HG03565 (cell line): ENCODE results near the gene NISCH.

Experiments
- ATAC-seq: cut with Tn5 transposase; IDR thresholded peaks from one replicate; pipeline ENCODE4 v1.9.1; 2021; ENCODE audit warnings: mild to moderate bottlenecking, moderate library complexity; ENCODE audit not compliant: unreplicated experiment

NISCH gene

GRCh38 chr3:52455283-52456168 lies at the start of gene NISCH:
NISCH (plus strand) TSS chr3:52455604; CDS start chr3:52455642, 38 bp downstream.
- peak; percentile 47 for ATAC-seq

DNA sequence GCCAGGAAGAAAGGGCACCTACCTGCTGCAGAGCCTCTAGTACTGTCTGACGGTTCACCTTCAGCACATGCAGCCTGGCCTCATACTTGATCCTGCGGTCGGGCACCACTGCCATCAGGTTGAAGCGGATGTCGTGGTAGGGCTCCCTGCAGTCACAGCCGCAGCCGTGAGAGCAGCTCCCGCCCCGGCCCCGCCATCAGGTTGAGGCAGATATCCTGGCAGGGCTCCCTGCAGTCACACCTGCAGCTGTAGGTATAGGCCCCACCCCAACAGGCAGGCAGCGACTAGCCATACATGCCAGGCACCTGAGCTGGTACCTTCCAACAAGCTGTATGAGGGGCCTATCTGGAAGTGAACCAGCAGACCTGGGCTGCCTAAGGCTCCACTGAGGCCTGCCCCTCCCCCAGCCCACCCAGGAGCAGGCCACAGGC lies 49.2 kb upstream of the NISCH start:
- no peak for ATAC-seq

GRCh38 chr3:52406791-52407510 lies 48.5 kb upstream of the NISCH start:
- no peak for ATAC-seq

DNA sequence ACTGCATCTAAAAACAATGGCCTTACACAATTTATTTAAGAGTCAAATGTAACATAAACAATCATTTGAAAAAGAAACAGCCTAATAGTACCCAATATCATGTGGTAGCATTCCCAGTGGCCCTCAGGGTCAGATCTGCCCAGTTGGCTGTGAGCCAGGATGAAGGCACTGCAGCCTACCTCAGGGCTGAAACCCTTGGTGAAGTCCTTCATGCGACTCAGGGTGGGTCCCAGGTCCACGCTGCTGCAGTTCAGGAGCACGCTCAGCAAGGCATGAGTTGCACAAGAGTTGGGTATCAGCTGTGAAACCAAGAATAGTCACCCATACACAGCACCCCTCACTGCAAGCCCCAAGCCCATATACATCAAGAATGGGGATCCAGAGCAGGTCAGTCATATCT lies 47.6 kb upstream of the NISCH start:
- no peak for ATAC-seq

DNA sequence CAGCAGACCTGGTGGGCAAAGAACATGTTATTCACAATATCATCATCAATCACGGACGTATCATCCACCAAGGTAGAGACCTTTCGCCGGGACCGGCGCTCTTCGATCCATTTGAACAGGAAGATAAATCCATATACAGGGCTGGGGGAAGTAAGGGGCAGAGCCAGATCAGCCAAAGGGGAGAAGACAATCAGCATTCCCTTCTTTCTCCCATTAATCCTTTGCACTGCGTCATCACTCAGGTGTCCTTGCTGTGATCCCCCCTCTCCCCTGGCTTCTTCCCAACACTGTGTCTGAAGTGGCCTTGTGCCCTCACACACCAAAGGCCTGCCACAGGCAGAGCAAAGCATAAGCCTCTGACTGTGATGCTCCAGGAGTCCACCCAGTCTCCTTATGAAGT lies 46.9 kb upstream of the NISCH start:
- ATAC-seq, result no peak

DNA sequence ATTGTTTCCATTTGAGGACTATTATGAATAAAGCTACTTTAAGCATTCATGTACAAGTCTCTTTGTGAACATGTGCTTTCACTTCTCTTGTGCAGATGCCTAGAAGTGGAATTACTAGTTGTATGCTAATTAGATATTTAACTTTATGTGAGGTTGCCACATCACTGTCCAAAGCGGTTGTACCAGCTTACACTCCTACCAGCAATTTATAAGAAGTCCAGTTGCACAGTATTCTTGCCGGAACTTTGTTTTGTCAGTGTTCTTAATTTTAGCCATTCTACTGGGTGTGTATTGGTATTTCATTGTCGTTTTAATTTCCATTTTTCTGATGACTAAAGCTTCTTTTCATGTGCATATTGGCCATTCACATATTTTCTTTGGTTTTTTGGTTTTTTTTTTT lies 39.6 kb upstream of the NISCH start:
- ATAC-seq, result no peak

DNA sequence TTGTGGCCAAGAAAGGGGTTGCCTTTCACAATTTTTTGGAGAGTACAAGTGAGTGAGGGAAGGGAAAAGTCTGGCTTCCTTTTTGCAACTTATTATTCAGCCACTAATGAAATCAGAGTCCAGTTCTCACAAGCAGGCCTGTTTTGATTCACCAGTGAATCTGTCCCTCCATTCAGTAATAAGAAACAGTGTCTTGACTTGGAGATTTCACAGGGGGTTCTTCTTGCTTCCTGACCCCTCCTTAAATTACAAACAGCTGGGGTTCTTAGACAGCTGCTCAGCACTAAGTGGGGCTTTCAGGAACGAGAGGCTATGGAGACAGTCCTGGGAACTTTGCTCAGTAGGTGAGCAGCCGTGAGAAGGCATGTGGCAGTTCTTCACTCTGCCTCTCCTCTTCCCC lies 35.0 kb upstream of the NISCH start:
- ATAC-seq, result no peak

DNA sequence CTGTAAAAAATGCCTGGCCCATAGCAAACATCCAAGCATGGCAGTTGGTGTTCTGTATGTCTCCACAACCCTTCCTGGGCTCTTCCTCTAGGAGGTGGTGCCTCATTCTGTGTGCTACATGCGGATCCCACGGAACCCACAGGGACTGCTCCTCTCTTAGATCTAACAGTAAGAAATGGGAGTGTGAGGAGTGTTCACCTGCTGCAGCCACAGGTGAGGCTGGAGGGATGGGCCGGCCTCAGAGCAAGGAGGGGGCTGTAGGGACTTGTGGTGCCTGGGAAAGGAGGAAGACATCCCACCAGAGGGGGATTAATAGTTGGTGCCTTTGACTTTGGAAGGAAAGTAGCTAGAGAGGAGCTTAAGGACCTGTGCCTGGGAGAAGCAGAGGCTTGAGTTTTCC lies 32.7 kb upstream of the NISCH start:
- ATAC-seq, result no peak

DNA sequence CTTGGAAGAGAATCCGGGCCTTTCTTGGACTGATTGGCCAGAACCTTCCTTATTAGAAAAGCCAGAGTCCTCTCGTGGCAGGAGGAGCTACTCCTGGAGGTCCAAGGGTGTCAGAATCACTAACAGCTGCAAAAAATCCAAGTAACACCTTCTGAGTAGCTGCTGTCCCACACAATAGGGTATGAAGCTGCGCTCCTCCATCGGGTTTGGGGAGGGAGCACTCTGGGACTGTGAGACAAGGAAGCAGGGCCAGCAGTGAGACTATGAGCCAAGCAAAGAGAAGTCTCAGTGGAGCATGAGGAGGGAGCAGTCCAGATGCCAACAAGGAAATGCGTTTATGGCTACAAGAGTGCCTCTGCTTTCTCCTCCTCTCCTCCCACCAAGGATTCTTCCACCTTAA lies 32.2 kb upstream of the NISCH start:
- ATAC-seq, result no peak

DNA sequence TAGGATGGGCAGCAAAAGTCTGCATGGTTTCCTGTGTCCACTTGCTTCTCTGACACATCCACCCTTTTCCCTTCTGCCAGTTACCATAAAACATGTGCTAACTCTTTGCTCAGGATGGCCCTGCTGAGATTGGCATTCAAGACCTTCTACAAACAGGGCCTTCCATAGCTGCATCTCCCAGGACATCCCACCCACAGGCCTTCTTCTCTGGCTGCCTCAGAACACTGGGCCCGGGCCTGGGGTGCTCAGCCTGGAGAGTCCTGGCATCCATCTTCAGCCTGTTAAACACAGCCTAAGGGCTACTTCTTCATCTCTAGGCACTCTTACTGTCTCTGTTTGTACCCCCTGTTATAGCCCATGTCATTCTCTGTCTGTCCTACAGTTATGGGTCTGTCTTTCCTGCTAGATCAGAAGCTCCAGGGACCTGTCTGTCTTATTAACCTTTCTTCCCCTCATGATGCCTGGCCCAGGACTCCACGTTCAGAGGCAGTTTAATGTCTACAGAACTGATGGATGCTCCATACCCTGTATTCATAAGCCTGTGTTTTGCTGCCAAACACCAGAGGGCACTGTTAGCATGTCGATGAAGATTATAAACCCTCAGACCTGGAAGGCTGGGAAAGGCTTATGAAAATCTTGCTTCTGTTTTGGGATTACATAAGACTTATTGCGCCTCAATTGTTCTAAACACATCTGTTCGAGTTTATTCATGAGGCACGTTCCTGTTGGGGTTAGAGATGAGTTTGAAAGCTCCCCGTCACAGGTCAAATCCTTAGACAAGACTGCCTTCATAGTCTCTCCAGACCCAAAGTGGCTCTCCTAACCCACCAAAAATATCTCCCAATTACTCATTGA lies 27.0 kb upstream of the NISCH start:
- ATAC-seq, result no peak

DNA sequence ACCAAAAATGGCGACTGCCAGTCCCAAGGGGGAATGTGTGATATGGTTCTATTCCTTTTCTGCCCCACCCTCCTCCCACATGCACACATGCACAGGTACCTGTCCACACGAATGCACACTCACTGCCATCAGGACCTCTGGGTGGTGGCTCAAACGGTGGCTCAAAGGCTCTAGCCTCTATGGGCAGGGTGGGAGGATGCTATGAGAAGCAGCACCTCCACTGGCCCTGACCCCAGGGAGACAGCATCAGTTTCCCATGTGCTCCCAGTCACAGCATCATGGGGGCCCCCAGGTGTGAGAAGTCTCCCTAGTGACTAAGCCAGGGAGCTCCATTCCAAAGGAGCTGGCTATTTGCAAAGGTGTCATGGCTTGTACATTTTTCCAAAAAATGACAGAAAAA lies 26.4 kb upstream of the NISCH start:
- no peak for ATAC-seq

DNA sequence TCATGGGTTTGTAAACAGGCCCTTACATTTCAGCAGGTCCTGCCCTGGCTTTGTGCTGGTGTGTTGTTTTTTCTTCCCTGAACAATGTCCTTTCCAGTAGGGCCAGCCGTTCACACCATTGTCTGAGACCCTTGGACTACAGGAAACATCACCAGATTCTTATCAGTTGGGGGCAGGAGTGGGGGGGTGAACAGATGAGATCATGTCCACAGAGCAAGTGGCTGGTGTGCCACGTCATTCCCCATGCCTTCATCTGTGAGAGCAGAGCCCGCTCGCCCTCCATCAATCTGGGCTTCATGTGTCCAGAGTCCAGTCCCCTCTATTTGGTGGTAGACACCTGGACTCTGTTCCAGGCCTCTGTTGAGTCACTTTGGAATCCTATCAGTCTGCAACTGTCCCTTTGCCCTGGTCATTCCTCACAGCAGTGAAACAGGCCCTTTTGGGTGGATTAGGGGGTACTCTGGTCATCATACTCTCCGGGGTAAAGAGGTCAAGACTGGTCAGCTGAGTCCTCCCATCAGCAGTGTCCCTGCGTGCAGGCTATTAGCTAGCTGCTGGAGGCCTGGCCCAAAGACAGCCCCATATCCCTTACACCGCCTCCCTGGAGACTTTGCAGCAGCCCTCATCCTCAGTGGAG lies 25.5 kb upstream of the NISCH start:
- no peak for ATAC-seq

GRCh38 chr3:52430416-52430810 lies 25.0 kb upstream of the NISCH start:
- ATAC-seq, result no peak

- no peak for ATAC-seq
Observed at GRCh38 chr3:52431459-52432223, 23.8 kb upstream of the NISCH start.

DNA sequence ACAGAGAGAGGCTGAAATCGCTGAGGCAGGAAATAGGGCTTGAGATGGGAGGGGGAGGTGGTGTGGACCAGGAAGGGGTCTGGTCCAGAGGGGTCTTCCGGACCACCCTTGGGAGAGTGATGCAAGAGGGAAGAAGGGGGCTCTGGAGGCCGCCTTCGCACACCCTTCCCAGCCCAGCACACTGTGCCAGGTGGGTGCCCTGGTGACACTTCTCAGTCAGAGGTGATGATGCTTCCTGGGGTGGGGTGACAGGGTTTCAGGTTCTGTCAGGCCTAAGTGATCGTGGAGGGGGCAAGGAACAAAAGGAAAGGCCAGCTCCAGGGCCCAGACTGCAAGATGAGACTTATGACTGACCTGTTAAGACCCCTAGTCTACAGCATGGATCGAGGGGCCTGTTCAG lies 23.2 kb upstream of the NISCH start:
- ATAC-seq, result no peak

- ATAC-seq, result no peak
Observed at GRCh38 chr3:52432691-52433141, 22.7 kb upstream of the NISCH start.

GRCh38 chr3:52433328-52433995 lies 21.9 kb upstream of the NISCH start:
- no peak for ATAC-seq

DNA sequence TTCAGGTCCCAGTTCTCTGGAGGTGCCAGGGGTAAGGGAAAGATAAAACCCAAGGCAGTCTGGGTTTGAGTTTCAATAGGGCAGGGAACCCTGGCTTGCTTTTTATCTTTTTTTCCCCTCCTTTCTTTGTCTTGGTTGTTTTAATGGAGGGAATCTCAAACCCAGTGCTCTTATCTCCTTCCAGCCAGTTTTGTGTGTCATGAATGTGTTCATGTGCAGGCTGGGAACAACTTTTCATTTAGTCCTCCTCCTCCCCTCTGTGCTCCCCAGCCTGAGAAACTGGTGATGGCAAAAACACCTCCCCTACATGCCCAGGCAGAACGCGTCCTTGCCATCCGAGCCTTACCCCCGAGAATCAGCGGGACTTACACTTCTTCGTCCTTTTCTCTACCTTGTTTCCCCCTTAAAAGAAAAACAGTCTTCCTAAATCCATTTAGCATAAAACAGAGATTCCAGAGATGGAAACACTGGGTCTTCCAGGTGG lies 21.4 kb upstream of the NISCH start:
- ATAC-seq, result no peak

GRCh38 chr3:52434491-52435115 lies 20.8 kb upstream of the NISCH start:
- ATAC-seq, result no peak
